ENCODE data around the gene ALDH1B1. TPM values are rescaled to one million over a fixed set of nuclear protein-coding genes. Genes with fewer than 3 reads are reported as not detected.
"Not testable (repeated sequence)": the region's sequence is repeated elsewhere in the genome, so short reads cannot be mapped to it uniquely, and the experiment has no call there.

The ALDH1B1 gene
- total RNA-seq, 1 donor from 2014 or later: 18.8 TPM

DNA sequence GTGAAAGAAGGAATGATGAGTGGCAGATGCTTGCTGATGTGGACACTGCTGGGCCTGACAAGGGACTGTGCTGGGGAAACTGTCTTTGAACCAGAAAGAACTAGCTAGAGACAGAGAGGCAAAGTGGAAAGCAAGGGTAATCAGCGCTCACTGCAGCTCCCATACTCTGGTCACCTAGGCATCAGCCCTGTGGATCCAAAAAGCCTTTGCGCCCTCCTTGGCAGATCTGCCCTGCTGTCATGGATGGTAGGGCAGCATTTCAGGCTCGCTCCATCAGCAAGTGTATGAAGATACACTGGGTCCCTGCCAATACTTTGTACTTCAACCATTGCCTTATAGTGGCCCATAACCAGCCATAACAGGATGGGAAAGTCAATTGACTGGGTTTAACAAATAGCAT lies 6.6 kb upstream of the ALDH1B1 start:
- intact Hi-C loops (cut with micrococcal nuclease): no loop called here

DNA sequence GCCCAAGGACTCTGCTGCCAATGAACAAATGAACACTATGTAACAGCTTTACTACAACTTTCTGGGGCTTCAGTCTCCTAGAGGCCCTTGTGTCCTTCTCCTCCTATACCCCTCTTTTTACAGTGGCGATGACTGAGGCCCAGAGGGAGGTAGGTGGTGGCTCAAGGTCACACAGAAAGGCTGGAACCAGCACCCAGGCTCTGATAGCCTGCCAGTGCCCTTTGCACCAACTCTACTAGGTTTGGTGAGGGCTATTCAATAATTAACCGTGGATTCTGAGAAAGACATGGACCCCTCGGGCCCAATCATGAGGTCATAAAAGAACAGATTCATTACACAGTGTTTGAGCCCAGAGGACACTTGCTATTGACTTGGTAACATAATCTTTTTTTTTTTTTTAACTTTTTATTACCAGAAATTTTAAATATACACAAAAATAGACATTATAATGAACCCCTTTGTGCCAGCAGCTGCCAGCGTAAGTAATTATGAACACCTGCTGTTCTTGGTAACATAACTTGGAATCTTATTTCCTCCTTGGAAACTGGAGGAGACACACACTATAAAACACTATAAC lies 6.1 kb upstream of the ALDH1B1 start:
- intact Hi-C loops (cut with micrococcal nuclease): no loop called here

DNA sequence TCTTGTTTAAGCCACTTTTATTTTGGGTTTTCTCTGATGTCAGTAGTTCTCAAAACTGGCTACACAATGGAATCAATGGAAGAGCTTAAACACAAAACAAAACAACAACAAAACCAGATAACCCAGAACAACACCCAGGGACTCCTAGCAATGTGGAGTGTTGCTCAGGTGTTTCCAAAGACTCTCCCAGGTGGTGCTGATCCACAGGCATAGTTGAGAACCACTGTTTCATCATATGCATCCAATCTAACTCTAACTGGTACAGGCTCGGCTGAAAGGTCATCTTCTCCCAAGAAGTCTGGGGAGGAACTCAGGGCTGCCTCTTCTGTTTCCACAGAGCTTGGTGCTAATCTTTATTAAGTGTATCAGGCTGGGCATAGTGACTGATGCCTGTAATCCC lies 5.4 kb upstream of the ALDH1B1 start:
- intact Hi-C loops (cut with micrococcal nuclease): no loop called here

DNA sequence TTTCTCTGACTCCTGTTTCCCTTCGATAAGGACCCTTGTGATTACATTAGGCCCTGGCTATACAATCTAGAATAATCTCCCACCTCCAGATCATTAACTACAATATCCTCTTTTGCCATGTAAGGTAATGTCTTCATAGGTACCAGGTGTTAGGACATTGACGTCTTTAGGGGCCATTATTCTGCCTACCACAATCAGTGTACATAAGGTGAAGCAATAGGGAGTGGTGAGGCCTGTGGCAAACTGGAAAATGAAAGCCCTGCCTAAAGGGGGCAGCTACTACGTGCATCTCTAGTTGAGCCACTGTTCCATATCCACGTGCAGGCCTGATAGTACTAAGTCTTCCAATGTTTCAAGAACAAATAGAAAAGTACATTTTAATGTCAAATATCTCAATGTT lies 4.8 kb upstream of the ALDH1B1 start:
- intact Hi-C loops (cut with micrococcal nuclease): no loop called here

DNA sequence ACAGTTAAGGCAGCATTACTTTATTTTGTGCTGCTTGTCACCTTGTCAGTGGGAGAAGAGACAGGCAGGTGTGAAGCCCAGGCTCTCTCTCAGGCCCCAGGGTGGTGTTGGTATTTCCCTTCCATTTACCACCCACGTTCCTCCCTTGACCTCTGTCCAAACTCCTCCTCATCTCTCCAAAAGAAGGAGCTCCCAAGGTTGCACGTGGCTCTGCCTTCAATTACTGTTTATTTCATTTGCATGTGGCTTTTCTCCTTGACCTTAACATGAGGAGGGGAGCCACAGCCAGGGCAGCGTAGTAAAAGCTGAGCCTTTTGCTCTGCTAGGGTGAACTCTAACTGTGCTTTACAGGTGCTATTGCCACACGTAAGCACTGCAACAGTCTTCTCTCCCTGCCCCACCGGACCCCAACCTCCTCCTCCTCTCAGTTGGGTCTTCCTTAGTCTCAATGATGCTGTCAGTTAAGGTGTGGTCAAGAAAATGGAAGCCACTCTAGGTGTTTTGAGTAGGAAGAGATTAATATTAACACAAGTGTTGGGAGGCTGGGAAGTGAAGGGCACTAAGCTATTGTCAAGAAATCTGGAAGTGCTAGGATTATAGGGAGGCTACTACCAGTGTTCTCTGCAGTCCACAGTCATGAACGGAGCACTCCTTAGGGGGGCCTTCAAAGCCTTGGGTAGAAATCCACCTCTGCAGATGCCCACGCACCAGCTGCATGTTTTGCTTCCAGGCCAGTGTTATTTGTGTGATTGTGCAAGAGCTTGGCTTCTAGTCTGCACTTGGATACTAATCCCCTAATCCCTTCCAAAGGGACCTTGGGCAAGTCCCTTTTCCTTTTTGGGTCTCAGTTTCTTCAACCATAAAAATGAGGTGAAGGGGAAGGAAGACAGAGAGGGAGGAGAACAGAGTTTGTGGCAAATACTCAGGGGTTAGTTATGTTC lies 3.9 kb upstream of the ALDH1B1 start:
- intact Hi-C loops (cut with micrococcal nuclease): no loop called here

DNA sequence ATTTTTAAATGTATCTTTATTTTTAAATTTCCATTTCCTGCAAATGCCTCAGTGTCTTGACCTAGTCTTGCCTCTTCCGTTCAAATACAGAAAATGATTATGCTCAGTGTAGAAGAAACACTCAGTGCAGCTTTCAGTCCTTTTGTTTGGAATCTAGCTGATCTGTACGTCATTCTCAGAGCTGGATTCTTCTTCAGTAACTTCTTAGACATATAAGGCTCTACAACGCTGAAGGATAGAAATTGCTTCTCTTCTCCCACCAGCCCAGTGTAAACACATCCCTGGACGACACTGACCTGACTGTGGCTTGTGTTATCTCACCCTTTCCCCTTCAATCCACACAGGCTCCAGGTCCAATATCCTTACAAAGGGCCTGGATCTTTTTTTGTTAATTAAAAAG lies 3.2 kb upstream of the ALDH1B1 start:
- intact Hi-C loops (cut with micrococcal nuclease): no loop called here

DNA sequence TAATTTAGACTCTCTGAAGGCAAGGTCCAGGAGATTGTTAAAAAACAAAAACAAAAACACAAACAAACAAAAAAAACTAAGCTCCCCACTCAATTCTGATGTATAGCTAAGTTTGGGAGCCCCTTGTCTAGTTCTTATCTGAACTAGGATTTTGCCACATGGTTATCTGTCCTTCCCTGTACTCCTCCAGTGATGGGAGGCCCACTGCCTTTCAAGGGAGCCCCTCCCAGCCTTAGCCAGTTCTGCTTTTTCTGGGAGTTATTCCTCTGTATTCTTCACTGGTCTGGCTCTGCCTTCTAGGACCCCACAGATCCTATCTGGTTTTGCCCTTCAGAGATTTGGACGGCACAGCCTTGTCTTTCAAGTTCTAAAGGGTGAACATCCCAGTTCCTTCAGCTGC lies 2.1 kb upstream of the ALDH1B1 start:
- intact Hi-C loops (cut with micrococcal nuclease): no loop called here

DNA sequence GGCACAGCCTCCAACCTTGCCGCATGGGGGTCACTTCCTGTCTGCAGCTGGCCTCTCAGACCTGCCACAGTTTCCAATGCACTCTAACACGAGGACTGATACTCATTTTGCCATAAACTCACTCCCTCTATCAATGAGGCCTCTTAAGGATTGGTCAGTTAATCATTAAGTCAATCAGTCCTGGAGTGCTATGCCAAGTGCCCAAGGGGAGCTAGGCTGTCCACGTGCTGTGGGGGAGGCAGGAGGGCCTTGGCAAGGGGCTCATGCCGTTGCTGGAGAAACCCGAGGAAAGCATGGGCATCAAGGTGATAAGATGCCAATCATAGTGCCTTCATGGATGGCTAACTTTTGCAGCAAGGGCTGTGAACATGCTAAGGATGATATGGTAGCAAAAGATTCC lies 1.7 kb upstream of the ALDH1B1 start:
- intact Hi-C loops (cut with micrococcal nuclease): no loop called here

DNA sequence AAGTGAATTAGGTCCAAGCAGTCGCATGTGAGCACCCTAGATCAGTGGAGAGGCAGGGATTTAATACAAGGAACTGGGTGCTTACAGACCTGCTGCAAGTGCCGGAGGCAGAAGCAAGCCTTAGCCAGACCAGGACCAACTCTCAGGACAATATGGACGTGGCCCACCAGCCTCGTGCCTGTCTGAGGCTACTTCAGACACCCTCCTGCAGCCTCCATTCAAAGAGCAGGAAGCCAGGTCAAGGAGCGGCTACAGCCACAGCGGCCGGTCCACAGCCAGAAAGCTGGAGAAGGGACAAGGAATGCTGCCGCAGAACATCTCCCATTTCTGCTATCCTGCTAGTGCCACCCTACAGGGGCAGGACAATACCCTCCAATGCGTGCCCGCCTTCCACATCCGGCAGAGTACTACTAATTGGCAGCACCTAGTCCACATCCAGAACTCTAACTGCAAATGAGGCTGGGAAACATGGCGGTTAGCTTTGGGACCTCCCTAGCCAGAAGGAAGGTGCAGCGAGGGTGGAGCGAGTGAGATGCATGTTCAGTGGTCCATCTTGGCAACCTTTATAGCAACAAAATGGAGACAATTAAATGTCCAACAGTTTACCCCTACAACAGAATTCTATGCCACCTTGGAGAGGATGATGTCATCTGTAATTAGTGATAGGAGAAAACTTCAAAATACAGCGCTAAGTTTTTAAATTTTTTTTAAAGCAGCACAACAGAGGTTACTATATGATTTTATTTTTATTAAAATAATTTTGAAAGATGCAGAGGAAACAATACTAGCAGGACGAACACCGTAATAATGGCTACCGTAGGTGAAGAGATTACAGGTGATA lies 1.0 kb upstream of the ALDH1B1 start:
- intact Hi-C loops (cut with micrococcal nuclease): loop anchor here (2.0 kb wide), 2 partner anchors 321 to 487 kb away; partner anchors contain the start of gene SLC25A51

DNA sequence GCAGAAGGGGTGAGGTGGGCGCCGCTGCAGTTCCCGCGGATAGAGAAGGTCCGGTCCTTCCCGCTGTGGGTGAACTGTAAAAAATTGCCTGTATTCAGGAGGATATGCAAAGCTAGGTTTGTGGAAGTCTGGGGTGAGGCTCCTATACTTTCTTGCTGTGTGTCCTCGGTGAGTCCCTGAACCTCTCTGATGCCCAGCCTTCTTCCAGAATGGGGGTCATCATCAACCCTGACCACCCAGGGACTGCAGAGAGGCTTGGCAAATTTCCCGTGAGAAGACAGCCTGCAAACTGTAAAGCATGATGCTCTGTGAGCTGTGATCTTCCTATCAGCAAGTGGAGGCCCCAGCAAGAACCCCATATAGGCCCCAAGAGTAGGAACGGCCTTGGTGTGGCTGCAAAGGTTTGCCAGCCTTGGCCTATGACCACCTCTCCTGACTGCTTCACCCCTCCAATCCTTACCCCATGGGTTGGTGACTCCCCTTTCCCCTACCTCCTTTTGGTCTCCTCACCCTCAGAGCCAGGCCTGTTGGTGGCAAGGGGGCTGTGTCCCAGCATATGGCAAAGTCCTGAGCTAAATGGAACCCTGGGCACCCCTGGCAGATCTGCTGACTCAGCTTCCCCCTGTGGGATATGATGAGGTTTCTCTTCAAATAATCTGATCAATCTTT lies 760 bp downstream of the ALDH1B1 start:
- intact Hi-C loops (cut with micrococcal nuclease): loop anchor here (2.0 kb wide), 2 partner anchors 322 to 488 kb away; partner anchors contain the start of gene SLC25A51

DNA sequence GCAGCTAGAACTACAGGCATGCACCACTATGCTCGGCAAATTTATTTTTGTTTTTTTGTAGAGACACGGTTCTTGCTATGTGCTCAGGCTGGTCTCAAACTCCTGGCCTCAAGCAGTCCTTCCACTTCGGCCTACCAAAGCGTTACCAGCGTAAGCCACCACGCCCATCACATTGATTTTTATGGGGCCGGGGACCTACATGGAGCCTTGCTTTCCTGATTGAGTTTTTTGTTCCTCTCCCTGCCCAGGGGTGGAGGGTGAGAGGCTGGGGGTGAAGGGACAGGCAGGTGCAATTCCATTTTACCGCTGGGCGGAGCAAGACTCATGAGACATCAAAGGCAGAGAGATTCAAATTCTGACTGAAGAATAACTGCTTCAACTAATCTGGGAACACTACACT lies 1.9 kb downstream of the ALDH1B1 start:
- intact Hi-C loops (cut with micrococcal nuclease): no loop called here

DNA sequence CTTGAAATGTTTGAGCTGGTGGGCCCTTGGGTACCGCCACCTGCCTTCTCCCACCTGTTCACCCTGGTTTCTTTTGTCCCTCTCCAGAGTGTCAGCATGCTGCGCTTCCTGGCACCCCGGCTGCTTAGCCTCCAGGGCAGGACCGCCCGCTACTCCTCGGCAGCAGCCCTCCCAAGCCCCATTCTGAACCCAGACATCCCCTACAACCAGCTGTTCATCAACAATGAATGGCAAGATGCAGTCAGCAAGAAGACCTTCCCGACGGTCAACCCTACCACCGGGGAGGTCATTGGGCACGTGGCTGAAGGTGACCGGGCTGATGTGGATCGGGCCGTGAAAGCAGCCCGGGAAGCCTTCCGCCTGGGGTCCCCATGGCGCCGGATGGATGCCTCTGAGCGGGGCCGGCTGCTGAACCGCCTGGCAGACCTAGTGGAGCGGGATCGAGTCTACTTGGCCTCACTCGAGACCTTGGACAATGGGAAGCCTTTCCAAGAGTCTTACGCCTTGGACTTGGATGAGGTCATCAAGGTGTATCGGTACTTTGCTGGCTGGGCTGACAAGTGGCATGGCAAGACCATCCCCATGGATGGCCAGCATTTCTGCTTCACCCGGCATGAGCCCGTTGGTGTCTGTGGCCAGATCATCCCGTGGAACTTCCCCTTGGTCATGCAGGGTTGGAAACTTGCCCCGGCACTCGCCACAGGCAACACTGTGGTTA lies 3.3 kb downstream of the ALDH1B1 start:
- intact Hi-C loops (cut with micrococcal nuclease): no loop called here

DNA sequence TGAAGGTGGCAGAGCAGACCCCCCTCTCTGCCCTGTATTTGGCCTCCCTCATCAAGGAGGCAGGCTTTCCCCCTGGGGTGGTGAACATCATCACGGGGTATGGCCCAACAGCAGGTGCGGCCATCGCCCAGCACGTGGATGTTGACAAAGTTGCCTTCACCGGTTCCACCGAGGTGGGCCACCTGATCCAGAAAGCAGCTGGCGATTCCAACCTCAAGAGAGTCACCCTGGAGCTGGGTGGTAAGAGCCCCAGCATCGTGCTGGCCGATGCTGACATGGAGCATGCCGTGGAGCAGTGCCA lies 3.8 kb downstream of the ALDH1B1 start:
- intact Hi-C loops (cut with micrococcal nuclease): no loop called here

DNA sequence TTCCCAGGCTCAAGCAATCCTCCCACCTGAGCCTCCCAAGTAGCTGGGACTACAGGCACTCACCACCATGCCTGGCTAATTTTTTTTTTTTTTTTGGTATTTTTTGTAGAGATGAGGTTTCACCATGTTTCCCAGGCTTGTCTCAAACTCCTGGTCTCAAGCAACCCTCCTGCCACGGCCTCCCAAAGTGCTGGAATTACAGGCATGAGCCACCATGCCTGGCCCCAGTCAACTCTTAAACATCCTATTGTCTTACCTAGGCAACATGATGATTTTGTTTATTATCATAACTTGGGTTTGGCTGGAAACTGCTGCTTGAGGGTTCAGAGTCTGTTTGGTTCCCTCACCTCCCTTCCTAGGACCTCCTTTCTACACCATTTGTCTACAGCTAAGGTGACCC lies 6.7 kb downstream of the ALDH1B1 start:
- intact Hi-C loops (cut with micrococcal nuclease): not testable (repeated sequence)

DNA sequence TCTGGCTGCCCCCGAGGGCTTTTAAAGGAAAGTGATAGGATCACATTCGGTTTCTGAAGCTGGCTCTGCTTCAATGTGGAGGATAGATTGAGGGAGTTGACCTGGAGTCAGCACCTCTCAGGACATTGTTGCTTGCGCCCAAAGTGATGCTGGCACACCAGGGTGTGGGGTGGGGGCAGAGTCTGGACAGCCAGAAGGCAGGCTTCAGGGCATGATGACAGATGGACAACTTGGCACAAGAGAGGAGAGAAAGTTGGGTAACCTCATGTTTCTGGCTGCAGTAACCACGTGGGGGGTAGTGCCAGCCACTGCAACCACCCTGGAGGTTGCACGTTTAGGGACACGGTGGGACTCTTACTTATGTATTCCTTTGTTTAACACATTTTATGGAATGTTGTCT lies 9.5 kb downstream of the ALDH1B1 start:
- intact Hi-C loops (cut with micrococcal nuclease): no loop called here

DNA sequence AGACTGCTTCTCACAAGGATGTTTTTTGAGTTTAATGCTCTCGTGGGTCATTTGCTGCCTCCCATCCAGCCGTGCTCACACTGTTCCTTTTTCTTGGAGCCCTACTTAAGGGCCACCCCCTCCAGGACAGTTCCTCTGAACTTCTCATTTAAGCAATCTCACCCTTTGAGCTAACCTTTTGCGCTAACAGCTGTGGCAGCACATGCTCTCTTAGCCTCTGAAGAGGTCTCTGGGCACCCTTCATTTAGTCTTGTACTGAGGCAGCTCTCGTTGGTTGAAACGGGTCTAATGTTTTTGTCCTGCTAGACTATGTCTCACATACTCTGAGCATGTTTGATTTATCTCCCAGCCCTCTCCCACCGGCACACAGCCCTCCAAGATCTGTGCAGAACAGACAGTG lies 11.8 kb downstream of the ALDH1B1 start:
- intact Hi-C loops (cut with micrococcal nuclease): no loop called here

DNA sequence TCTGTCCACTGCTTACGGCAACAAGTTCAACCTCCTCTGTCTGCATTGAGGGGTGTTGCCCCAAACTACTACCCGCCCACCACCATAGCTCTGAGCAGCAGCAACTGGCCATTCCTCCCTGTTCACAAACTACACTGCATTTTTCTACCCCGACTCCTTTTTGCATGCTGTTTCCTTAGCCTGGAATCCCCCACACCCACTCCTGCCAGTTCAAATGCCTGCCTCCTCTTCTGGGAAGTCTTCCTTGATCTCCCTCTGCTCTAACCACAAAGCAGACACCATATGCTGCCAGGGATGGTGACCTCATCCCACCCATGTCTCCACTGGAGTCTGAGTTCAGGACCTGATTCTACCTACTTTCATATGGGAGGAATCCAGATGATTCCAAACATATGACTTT lies 13.3 kb downstream of the ALDH1B1 start:
- intact Hi-C loops (cut with micrococcal nuclease): no loop called here

DNA sequence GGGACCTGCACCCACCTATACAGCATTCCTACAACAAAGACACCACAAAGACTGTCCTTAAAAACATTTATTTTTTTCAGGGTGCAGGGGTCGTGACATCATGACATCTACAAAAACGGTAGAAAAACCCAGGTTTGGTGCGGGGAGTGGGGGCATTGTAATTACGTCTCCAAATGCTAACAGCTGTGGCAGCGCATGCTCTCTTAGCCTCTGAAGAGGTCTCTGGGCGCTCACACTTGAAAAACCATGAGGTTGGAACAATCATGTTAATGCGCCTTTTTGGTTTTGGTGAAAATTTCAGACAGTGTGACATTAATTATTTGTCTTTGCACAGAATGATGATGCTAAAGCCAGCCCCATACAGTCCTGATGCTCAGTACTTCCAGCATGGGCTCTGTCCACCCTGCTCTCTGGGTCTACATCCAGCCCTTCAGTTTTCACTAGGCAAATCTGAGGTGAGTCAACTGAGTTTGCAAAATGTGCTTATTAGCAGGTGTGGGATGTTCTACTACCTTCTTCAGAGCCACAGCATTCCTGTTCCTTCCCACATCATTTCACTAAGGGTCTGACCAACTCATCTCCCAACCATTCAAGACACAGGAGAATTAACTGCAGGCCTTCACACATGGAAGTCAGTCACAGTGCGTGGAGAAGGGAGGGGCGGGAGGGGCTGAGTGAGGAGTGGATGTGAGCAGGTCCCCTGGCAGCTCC lies 14.1 kb downstream of the ALDH1B1 start:
- intact Hi-C loops (cut with micrococcal nuclease): no loop called here

DNA sequence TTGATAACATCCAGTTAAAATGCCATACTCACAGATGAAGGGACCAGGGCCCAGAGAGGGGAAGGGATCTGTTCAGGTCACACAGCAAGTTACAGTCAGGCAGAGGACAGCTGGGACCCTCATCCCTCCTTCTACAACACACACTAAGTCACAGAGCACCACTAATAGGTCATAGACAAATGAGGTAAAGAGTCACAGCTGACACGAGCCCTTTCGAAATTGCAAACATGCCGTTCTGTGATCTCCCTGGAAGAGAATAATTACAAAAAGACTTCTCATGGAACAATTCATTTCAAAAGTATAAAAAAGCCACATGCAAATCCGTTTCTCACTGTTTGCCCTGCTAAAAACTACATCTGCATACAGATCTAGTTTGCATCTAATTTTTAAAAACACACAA lies 16.2 kb downstream of the ALDH1B1 start:
- intact Hi-C loops (cut with micrococcal nuclease): no loop called here

DNA sequence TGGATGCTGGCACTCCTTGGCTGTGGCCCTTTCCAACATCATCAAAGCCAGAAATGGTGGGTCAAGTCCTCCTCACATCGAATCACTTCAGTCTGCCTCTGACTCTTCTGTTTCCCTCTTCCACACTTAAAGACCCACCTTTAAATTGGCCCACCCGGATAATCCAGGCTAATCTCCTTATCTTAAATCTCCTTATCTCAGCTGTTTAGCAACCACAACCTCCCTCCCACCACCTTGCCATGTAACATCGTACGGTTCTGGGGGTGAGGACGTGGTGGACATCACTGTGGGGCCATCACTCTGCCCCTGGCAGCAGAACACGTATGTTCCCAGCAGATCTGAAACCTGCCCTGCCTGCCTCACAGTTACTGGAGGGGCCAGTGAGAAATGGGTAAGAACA lies 20.2 kb downstream of the ALDH1B1 start:
- intact Hi-C loops (cut with micrococcal nuclease): loop anchor here (10.0 kb wide), 1 partner anchor 162 kb away; no protein-coding TSS in a partner anchor
